CD4-positive, alpha-beta T cell treated with Interleukin-10 for 1 hour (primary cell): ENCODE measurements around the gene PBX3.

Experiments
- DNase-seq: peaks from one replicate; pipeline ENCODE4 v3.0.0-alpha.2; 2020

The PBX3 gene

GRCh38 chr9:125883565-125884217 is 136.5 kb downstream of the PBX3 start:
- DNase-seq, result no peak

- no peak for DNase-seq
These were observed 137.0 kb downstream of the PBX3 start for GRCh38 chr9:125884218-125884595.

DNA sequence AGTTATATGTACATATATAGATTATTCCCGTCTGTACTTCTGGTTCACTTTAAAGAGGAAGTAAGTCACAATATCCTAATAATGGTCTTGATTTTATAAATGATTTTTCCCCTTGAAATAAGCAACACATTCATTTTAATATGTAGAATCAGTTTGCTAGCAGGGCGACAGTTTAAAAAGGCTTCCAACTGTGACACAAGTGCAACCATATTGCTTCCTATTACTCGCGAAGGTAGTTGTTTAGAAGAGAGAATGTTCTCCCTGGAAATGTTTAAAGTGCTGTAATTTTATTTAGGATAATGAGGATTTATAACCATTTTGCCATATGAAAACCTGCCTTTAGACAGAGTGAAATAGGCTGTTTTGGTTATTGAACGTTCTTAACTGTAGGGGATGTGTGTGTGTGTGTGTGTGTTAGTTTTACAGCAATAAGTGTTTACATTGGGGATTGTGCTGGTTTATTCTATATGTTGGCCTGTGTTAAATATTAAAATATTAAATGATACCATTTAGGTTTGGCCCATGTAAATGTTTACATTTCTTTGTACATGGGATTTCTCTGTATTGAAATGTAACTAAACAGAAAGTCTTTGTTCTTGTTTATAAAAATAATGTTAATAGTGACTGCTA is 138.3 kb downstream of the PBX3 start:
- DNase-seq, result no peak

GRCh38 chr9:125886365-125886764 is 139.2 kb downstream of the PBX3 start:
- no peak for DNase-seq

DNA sequence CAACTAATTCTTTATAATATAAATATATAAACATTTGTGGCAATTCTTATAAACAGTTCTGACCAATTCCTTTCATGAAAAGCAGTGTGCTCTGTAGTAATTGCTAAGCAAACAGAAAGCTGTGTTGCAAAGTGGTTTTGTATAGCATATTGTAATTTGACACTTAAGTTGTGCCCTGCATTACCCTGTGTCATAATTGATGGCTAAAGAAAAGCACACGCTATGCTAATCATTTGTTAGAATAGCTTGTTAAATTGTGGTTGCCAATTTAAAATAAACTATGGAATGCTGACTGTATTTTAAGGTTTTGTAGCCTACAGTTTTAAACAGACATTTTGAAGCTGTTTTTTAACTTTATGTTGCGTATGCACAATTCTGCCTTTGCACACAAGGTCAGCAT is 140.0 kb downstream of the PBX3 start:
- DNase-seq, result no peak

DNA sequence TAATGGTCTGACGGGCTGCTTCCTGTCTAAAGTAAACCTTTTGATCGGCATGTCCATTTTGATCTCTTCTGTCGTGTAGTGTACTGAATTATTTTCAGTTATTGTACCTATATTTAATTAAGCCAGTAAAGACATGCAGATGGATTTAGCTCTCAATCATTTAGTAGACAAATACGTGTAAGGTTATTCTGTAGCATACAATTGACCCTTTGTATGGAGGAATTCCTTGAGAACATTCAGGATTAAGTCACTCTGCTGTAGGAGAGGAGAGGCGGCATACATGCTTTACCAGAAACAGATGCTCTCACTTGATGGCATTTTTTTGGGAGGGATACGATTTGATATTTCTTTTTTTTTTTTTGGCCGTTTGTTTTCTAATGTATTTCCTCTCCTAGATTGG is 141.0 kb downstream of the PBX3 start:
- no peak for DNase-seq

- no peak for DNase-seq
These were observed 141.9 kb downstream of the PBX3 start for GRCh38 chr9:125889112-125889475.

- peak; percentile 40 for DNase-seq
These were observed 142.6 kb downstream of the PBX3 start for GRCh38 chr9:125889476-125890419.

DNA sequence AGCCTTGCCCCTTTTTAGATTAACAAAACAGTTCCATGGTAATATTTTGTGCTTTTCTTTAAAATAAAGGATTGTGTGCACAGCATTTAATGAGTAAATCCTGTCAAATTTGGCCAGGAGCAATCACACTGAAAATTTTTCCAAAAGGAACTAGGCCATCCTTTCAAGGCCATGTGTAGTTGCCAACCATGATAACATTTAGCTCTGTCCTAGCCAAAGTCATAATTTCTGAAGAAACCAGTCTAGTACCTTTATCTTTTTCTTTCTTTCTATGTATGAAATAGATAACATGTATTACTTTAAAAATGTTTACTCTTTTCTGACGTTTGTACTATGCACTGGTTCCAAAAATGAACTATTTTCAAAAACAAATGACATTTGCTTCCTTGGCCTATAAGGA is 143.7 kb downstream of the PBX3 start:
- no peak for DNase-seq

- no peak for DNase-seq
These were observed 146.1 kb downstream of the PBX3 start for GRCh38 chr9:125893277-125893676.

GRCh38 chr9:125894566-125894965 is 147.4 kb downstream of the PBX3 start:
- no peak for DNase-seq

- no peak for DNase-seq
These were observed 149.2 kb downstream of the PBX3 start for GRCh38 chr9:125896404-125896803.

DNA sequence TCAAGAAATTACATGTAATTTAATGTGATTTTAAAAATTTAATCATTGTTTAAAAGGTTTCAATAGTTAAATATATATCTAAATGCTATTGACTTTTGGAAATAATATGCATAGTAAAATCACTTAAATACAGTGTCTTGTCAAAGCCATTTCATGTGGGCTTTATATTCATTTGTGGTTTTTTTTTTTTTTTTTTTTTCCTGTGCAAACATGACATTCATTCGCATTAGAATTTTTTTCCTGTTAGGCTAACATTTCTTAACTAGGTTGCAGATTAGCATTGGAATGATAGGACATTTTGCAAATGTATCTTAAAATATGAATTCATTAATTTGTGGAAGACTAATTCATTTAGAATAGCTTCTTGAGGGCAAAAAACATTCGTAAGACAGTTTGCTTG is 149.8 kb downstream of the PBX3 start:
- DNase-seq, result no peak

- no peak for DNase-seq
These were observed 150.3 kb downstream of the PBX3 start for GRCh38 chr9:125897481-125897880.

- no peak for DNase-seq
These were observed 155.0 kb downstream of the PBX3 start for GRCh38 chr9:125902214-125902613.

DNA sequence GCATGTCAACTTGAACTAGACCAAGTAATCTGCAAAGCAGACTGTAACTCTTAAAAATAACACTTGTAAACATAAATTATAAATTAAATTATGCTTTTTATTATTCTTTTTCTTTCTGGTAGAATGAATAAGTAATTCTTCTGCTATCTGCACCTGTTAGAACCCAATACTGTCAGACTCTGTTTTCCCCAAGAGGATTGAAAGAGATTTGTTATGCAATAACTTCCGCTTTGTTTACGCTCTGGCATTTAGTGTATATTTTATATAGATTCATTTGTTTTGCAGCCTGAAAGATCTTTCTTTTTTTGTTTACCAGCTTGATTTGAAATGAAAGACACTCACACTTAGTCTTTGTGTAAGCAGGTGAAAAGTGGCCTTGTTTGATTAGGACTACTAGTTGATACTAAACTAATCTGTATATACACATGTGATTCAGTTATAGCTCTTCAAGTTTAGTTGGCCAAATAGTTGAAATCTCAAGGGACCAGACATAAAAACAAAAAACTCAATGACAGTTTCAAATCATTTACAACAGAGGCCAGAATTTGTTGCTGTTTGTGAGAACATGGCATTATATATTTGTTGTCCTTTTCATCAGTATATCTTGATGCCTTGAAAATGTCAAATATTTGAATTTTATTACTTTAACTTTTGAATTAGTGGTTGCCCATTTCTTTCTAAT is 155.8 kb downstream of the PBX3 start:
- no peak for DNase-seq

DNA sequence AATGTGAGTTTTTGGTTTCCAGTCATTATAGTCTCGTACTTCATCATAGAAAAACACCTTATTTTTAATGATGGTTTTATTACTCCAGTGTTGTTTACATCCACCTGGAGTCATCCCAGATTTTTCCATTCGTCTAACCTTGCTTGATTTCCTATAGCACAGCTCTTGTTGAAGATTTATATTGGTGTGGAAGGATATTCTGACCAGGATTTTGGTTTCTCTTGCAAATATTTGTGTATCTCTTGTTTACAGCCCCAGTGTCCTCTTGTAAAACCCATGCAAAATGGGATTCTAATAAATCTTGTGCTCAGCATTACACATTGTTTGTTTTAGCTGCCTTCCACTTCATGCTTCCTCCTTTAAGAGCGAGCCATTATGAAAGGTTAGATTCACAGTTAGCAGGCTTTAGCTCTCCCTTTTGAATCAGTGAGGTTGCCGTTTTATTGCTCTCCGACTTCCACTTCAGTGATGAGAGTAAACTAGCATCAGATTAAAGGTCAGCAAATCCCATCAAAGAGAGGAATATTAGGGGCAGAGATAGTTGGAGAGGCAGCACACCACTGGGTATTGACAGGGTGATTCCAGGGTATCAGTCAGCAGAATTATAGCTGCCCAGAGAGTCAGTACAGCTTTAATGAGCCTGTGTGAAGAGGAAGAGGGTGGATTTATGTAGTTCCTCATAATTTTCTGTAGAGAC is 157.1 kb downstream of the PBX3 start:
- no peak for DNase-seq

- no peak for DNase-seq
These were observed 159.0 kb downstream of the PBX3 start for GRCh38 chr9:125906144-125906543.

- no peak for DNase-seq
These were observed 159.7 kb downstream of the PBX3 start for GRCh38 chr9:125906893-125907292.

DNA sequence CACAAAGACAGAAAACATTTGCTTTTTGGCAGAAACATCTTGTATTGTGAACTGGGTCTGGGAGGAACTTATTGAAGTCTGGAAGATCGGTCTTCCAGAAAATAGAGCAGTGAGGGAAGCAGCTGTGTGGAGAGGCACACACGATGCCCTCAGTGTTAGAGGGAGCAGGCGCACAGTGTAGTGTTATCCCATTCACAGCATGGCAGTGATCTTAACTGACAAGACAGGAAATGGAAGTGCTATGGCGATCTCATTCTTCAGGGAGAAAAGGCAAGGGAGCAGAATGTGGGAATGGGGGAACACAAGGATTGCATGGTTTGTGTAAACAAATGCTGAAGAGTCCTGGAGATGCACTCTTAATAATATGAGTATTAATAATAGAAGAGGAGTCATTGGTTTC is 161.0 kb downstream of the PBX3 start:
- no peak for DNase-seq

- DNase-seq, result no peak
These were observed 161.8 kb downstream of the PBX3 start for GRCh38 chr9:125908966-125909365.

DNA sequence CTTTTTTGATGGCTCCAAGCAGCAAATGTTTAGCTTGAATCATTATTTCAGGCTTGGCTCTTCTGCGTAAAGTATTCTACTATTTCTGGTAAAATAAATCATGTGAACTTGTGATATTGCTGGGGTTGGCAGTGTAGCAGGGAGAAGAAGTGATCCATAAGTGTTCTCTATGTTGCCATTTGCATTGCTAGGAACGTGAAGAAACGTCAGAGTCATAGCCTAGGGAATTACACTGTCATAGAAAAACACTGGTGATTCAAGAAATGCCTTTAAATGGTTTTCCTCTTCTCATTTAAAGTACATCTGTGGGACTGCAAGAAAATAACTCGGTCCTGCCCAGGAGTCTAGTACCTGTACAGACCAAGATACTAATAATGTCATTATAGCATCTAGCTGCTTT is 162.3 kb downstream of the PBX3 start:
- DNase-seq, result no peak

- DNase-seq, result no peak
These were observed 163.1 kb downstream of the PBX3 start for GRCh38 chr9:125910286-125910685.
